NCI-H2081 (cell line): ENCODE results near the gene ANKRD11.
"Not testable (repeated sequence)": the region's sequence is repeated elsewhere in the genome, so short reads cannot be mapped to it uniquely, and the experiment has no call there.

Source experiments
- DNase-seq, 2 experiments: peaks; one replicate each; lab custom pipeline; 2025; lab: John Stamatoyannopoulos, UW

The ANKRD11 gene

GRCh38 chr16:89402962-89403361, 87.4 kb downstream of the ANKRD11 start:
- DNase-seq: no peak

- no peak for DNase-seq
Measured at GRCh38 chr16:89401641-89402445, 88.5 kb downstream of the ANKRD11 start.

- no peak for DNase-seq
Measured at GRCh38 chr16:89401205-89401604, 89.2 kb downstream of the ANKRD11 start.

- DNase-seq: no peak
Measured at GRCh38 chr16:89400740-89401139, 89.6 kb downstream of the ANKRD11 start.

- DNase-seq: no peak
Measured at GRCh38 chr16:89398924-89399323, 91.4 kb downstream of the ANKRD11 start.

- no peak for DNase-seq
Measured at GRCh38 chr16:89397331-89397861, 93.0 kb downstream of the ANKRD11 start.

- DNase-seq: no peak
Measured at GRCh38 chr16:89396156-89396555, 94.2 kb downstream of the ANKRD11 start.

- DNase-seq: peak in 1 of 2 experiments; percentile 11
Measured at GRCh38 chr16:89395150-89396142, 94.9 kb downstream of the ANKRD11 start.

- no peak for DNase-seq
Measured at GRCh38 chr16:89393738-89394406, 96.5 kb downstream of the ANKRD11 start.

GRCh38 chr16:89392881-89393737, 97.3 kb downstream of the ANKRD11 start:
- no peak for DNase-seq

GRCh38 chr16:89390224-89390583, 100.2 kb downstream of the ANKRD11 start:
- DNase-seq: not testable (repeated sequence)

- DNase-seq: not testable (repeated sequence)
Measured at GRCh38 chr16:89389504-89390223, 100.7 kb downstream of the ANKRD11 start.

GRCh38 chr16:89388536-89388935, 101.8 kb downstream of the ANKRD11 start:
- DNase-seq: no peak

GRCh38 chr16:89386306-89387185, 103.8 kb downstream of the ANKRD11 start:
- DNase-seq: no peak

GRCh38 chr16:89385712-89386111, 104.6 kb downstream of the ANKRD11 start:
- DNase-seq: no peak

GRCh38 chr16:89384282-89384681, 106.1 kb downstream of the ANKRD11 start:
- no peak for DNase-seq

- DNase-seq: no peak
Measured at GRCh38 chr16:89383095-89384003, 107.0 kb downstream of the ANKRD11 start.

GRCh38 chr16:89382555-89382954, 107.8 kb downstream of the ANKRD11 start:
- DNase-seq: not testable (repeated sequence)
